ENCODE measurements around the gene CAPS2.
A peak's percentile ranks its signal among the peaks of the same experiment; 100 is the strongest.

CAPS2 gene

DNA sequence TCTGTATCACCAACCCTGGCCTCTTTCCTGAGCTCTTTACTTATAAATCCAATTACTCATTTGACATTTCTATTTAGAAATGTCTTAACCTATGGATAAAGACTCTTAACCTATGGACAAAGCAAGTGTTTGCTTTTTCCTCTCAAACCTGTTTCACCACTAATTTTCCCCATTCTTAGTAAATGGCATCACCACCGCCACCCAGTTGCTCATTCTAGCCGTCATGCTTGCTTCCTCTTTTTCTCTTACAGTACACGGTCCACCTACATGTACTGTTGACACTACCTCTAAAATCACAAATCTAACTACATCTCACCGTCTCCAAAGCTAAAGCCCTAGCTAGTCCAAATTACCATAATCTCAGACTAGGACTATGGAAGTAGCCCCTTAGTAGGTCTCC, 60.0 kb downstream of the CAPS2 start:
- in situ Hi-C loops (cut with MboI; ENCODE audit: low sequenced_read_pairs, unreplicated experiment), result no loop called here
- TF ChIP-seq, protein P1, sequence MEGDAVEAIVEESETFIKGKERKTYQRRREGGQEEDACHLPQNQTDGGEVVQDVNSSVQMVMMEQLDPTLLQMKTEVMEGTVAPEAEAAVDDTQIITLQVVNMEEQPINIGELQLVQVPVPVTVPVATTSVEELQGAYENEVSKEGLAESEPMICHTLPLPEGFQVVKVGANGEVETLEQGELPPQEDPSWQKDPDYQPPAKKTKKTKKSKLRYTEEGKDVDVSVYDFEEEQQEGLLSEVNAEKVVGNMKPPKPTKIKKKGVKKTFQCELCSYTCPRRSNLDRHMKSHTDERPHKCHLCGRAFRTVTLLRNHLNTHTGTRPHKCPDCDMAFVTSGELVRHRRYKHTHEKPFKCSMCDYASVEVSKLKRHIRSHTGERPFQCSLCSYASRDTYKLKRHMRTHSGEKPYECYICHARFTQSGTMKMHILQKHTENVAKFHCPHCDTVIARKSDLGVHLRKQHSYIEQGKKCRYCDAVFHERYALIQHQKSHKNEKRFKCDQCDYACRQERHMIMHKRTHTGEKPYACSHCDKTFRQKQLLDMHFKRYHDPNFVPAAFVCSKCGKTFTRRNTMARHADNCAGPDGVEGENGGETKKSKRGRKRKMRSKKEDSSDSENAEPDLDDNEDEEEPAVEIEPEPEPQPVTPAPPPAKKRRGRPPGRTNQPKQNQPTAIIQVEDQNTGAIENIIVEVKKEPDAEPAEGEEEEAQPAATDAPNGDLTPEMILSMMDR (IDR thresholded peaks at IDR 0.05; ENCODE audit: borderline replicate concordance, control extremely low read depth, extremely low read depth, insufficient read depth, missing control alignments), result no peak
- DNase-seq (ENCODE audit: low spot score), result no peak

DNA sequence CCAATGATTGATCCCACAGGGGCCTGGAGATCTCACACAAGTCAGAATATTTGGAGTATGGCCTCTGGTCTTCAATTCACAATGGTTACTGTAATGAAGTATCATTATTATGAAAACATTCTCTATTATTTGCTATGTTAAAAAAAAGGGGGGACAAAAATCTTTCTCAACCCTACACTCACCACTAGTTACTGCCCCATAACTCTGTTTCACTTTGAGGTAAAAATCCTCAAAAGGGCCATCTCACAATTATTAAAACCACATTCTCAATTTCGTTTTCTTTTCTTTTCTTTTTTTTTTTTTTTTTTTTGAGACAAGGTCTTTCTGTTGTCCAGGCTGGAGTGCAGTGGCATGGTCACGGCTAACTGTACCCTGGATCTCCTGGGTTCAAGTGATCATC, 60.9 kb downstream of the CAPS2 start:
- TF ChIP-seq, protein P1 (IDR thresholded peaks at IDR 0.05; ENCODE audit: borderline replicate concordance, control extremely low read depth, extremely low read depth, insufficient read depth, missing control alignments), result no peak
- in situ Hi-C loops (cut with MboI; ENCODE audit: low sequenced_read_pairs, unreplicated experiment), result no loop called here
- no peak for DNase-seq (ENCODE audit: low spot score)

DNA sequence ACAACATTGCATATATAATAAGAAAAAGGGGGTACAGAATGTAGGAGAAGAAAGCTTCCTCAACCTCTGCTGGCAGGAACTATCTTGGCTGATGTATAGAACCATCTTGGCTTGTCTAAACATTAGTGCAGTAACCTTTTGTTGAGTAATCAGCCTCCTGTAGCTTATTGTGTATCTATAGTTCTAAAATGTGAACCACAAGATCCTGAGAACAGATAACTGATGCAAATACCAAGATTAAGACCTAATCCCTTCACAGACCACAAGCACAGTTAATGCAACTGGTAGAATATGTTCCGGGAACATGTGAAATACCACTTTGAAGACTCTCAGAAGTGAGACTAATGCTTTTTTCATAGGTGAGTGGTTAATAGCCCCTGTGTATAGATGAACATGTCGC, 69.8 kb downstream of the CAPS2 start:
- in situ Hi-C loops (cut with MboI; ENCODE audit: low sequenced_read_pairs, unreplicated experiment), result no loop called here
- TF ChIP-seq, protein P1 (IDR thresholded peaks at IDR 0.05; ENCODE audit: borderline replicate concordance, control extremely low read depth, extremely low read depth, insufficient read depth, missing control alignments), result no peak
- DNase-seq (ENCODE audit: low spot score), result no peak

DNA sequence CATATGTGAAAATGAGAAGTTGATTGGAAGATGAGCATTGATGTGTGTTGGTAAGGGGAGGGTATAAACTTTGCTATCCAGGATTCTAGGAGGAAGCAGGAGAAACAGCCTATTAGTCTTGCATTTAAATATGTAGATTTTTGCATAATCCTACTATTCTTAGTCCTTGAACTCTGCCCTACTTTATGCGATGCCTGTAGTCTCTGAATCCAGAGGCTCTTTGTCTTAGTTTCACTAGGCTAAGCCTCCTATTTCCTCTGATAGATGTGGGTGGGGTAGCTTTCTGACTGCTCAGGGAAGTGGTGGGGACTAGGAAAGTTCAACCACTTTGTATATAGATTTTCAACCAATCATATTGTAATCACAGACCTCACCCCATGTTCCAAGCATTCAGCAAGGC, 71.0 kb downstream of the CAPS2 start:
- TF ChIP-seq, protein P1 (IDR thresholded peaks at IDR 0.05; ENCODE audit: borderline replicate concordance, control extremely low read depth, extremely low read depth, insufficient read depth, missing control alignments), result no peak
- DNase-seq (ENCODE audit: low spot score), result no peak
- in situ Hi-C loops (cut with MboI; ENCODE audit: low sequenced_read_pairs, unreplicated experiment), result no loop called here

DNA sequence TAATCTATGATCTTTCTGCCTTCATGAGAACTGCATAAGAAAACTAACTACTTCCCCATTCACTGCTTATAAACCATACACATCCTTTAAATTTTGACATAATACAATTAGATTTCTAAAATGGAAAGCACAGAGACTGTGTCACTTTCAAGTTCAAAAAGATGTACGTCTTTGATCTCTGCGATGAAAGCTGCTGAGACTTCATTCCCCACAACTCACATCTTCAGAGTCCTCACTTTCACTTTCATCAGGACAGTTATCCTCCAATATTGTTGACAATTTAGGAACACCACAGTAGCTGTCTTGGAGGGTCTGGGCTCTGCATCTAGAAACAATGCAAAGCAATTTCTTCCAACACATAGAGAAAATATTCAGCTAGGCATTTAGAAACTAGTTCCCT, 72.6 kb downstream of the CAPS2 start:
- no peak for DNase-seq (ENCODE audit: low spot score)
- TF ChIP-seq, protein P1 (IDR thresholded peaks at IDR 0.05; ENCODE audit: borderline replicate concordance, control extremely low read depth, extremely low read depth, insufficient read depth, missing control alignments), result no peak
- in situ Hi-C loops (cut with MboI; ENCODE audit: low sequenced_read_pairs, unreplicated experiment), result no loop called here

- TF ChIP-seq, protein P1 (IDR thresholded peaks at IDR 0.05; ENCODE audit: borderline replicate concordance, control extremely low read depth, extremely low read depth, insufficient read depth, missing control alignments), result no peak
- no peak for DNase-seq (ENCODE audit: low spot score)
- in situ Hi-C loops (cut with MboI; ENCODE audit: low sequenced_read_pairs, unreplicated experiment), result no loop called here
These were observed 85.0 kb downstream of the CAPS2 start for GRCh38 chr12:75245108-75245507.

- DNase-seq (ENCODE audit: low spot score), result peak; percentile 1
- in situ Hi-C loops (cut with MboI; ENCODE audit: low sequenced_read_pairs, unreplicated experiment), result no loop called here
- TF ChIP-seq, protein P1 (IDR thresholded peaks at IDR 0.05; ENCODE audit: borderline replicate concordance, control extremely low read depth, extremely low read depth, insufficient read depth, missing control alignments), result no peak
These were observed 90.1 kb downstream of the CAPS2 start for GRCh38 chr12:75239987-75240386.

Data from GM13976 (cell line).